GM23338 (cell line): ENCODE data around the gene CYP46A1. TPM values are rescaled to one million over a fixed set of nuclear protein-coding genes. Genes with fewer than 3 reads are reported as not detected.

Source experiments
- ATAC-seq: fragments of 200-7000 bp; cut with Tn5 transposase; 3 replicates; pipeline ENCODE4 v1.9.1; 2020
- DNase-seq: peaks from one replicate; pipeline ENCODE4 v3.0.0-alpha.2; 2015; ENCODE audit warnings: low spot score
- H2AFZ ChIP-seq: fragments of 200-600 bp; sonication (generic); 2 replicates; pipeline ENCODE4 v1.8.0; 2016; ENCODE audit warnings: antibody characterized with exemption, mild to moderate bottlenecking, moderate library complexity
- H3F3A ChIP-seq: fragments of 200-600 bp; sonication (generic); replicated peaks from 2 replicates; pipeline ENCODE4 v1.8.0; 2017; ENCODE audit warnings: antibody characterized with exemption, mixed run types, low read depth
- H3K27ac ChIP-seq: fragments of 200-600 bp; sonication (generic); 2 replicates; pipeline ENCODE4 v1.6.1; 2016; ENCODE audit warnings: low read depth
- H3K27me3 ChIP-seq: fragments of 200-600 bp; sonication (generic); 2 replicates; pipeline ENCODE4 v1.8.0; 2016; ENCODE audit warnings: mild to moderate bottlenecking, mixed run types, moderate library complexity; ENCODE audit not compliant: insufficient read depth
- H3K36me3 ChIP-seq: fragments of 200-600 bp; sonication (generic); 2 replicates; pipeline ENCODE4 v1.8.0; 2016; ENCODE audit warnings: mild to moderate bottlenecking; ENCODE audit not compliant: insufficient read depth
- H3K4me1 ChIP-seq: fragments of 200-600 bp; sonication (generic); 2 replicates; pipeline ENCODE4 v1.8.0; 2016; ENCODE audit warnings: mild to moderate bottlenecking, moderate library complexity; ENCODE audit not compliant: insufficient read depth
- H3K4me2 ChIP-seq: fragments of 200-600 bp; sonication (generic); 2 replicates; pipeline ENCODE4 v1.7.1; 2017; ENCODE audit warnings: mixed run types
- H3K4me3 ChIP-seq: fragments of 200-600 bp; sonication (generic); 2 replicates; pipeline ENCODE4 v1.6.1; 2016; ENCODE audit warnings: mixed run types
- H3K79me2 ChIP-seq: fragments of 200-600 bp; sonication (generic); replicated peaks from 2 replicates; pipeline ENCODE4 v1.8.0; 2017; ENCODE audit warnings: mild to moderate bottlenecking; ENCODE audit not compliant: insufficient read depth
- H3K9me2 ChIP-seq: fragments of 200-600 bp; sonication (generic); 2 replicates; pipeline ENCODE4 v1.8.0; 2017; ENCODE audit not compliant: insufficient read depth
- H4K20me1 ChIP-seq: fragments of 200-600 bp; sonication (generic); replicated peaks from 2 replicates; pipeline ENCODE4 v1.8.0; 2017; ENCODE audit warnings: mild to moderate bottlenecking; ENCODE audit not compliant: insufficient read depth
- H3K27ac Mint-ChIP-seq: 2 replicates; pipeline ENCODE4 v1.8.0; 2020; ENCODE audit warnings: inconsistent platforms, mild to moderate bottlenecking, moderate library complexity, mixed read lengths
- H3K27me3 Mint-ChIP-seq: 3 replicates; pipeline ENCODE4 v1.8.0; 2022; ENCODE audit warnings: low read depth, mild to moderate bottlenecking, moderate library complexity, mixed read lengths, inconsistent platforms; ENCODE audit not compliant: insufficient read depth, poor library complexity
- H3K36me3 Mint-ChIP-seq: 3 replicates; pipeline ENCODE4 v1.8.0; 2021; ENCODE audit warnings: low read depth, mild to moderate bottlenecking, inconsistent platforms, moderate library complexity, mixed read lengths
- H3K4me1 Mint-ChIP-seq: 3 replicates; pipeline ENCODE4 v1.8.0; 2020; ENCODE audit warnings: mild to moderate bottlenecking, inconsistent platforms, mixed read lengths
- H3K4me3 Mint-ChIP-seq: 3 replicates; pipeline ENCODE4 v1.8.0; 2021; ENCODE audit warnings: moderate library complexity, mild to moderate bottlenecking, inconsistent platforms, mixed read lengths
- H3K9me3 Mint-ChIP-seq: 3 replicates; pipeline ENCODE4 v1.8.0; 2020; ENCODE audit warnings: moderate library complexity, mild to moderate bottlenecking, inconsistent platforms, mixed read lengths
- CREB1 ChIP-seq: fragments of 250-450 bp; sonication (Bioruptor Pico); IDR thresholded peaks from 2 replicates; pipeline ENCODE4 v1.5.0; 2020; ENCODE audit warnings: low read depth, mild to moderate bottlenecking, moderate library complexity
- EZH2 ChIP-seq: fragments of 200-600 bp; sonication (generic); IDR thresholded peaks from one replicate; pipeline ENCODE4 v1.8.0; 2017; ENCODE audit warnings: antibody characterized with exemption, mild to moderate bottlenecking, low read depth; ENCODE audit not compliant: unreplicated experiment
- EZH2phosphoT487 ChIP-seq: fragments of 200-600 bp; sonication (generic); IDR thresholded peaks from one replicate; pipeline ENCODE4 v1.8.1; 2018; ENCODE audit warnings: antibody characterized with exemption; ENCODE audit not compliant: unreplicated experiment
- JUNB ChIP-seq: IDR thresholded peaks from one replicate; pipeline ENCODE4 v1.6.1; 2016; ENCODE audit warnings: antibody characterized with exemption; ENCODE audit not compliant: unreplicated experiment
- NANOG ChIP-seq: IDR thresholded peaks from 2 replicates; pipeline ENCODE4 v1.6.1; 2016; ENCODE audit warnings: antibody characterized with exemption, borderline replicate concordance
- POLR2AphosphoS5 ChIP-seq: IDR thresholded peaks from 2 replicates; pipeline ENCODE4 v1.6.1; 2016; ENCODE audit warnings: antibody characterized with exemption, low read depth
- STAT1 ChIP-seq: IDR thresholded peaks from one replicate; pipeline ENCODE4 v1.6.1; 2016; ENCODE audit warnings: antibody characterized with exemption; ENCODE audit not compliant: unreplicated experiment
- ZNF114 ChIP-seq: fragments of 250-450 bp; sonication (Bioruptor Pico); IDR thresholded peaks from 2 replicates; pipeline ENCODE4 v1.5.0; 2020; ENCODE audit warnings: mild to moderate bottlenecking, moderate library complexity
- ZNF331 ChIP-seq: fragments of 250-450 bp; sonication (Bioruptor Pico); IDR thresholded peaks from 2 replicates; pipeline ENCODE4 v1.5.0; 2020; ENCODE audit warnings: low read depth, mild to moderate bottlenecking, moderate library complexity
- ZNF462 ChIP-seq: fragments of 250-450 bp; sonication (Bioruptor Pico); IDR thresholded peaks from 2 replicates; pipeline ENCODE4 v1.5.0; 2020; ENCODE audit warnings: mild to moderate bottlenecking, moderate library complexity
- polyA plus RNA-seq: library from polyadenylated mRNA; unstranded; fragments of >200 nt; fragmentation: Nextera tagmentation; extraction: Ambion mirVana; gene quantifications from 2 replicates; pipeline ENCODE4 v1.2.1, GENCODE V29; 2016
- total RNA-seq: library from RNA; depleted of rRNA; stranded (reverse); fragments of >200 nt; shearing (Covaris generic); gene quantifications from 2 replicates; pipeline ENCODE4 v1.2.3, GENCODE V29; 2014
- TF ChIP-seq, protein P1 (sequence below), 2 experiments: fragments of 200-600 bp in 1 of 2; sonication (generic) in 1 of 2; conservative IDR thresholded peaks; 2 replicates each; pipeline versions ENCODE4 v1.5.1 to v1.6.1; 2016 to 2017; ENCODE audit warnings: antibody characterized with exemption in 2 of 2, low read depth in 2 of 2, mild to moderate bottlenecking in 2 of 2, moderate library complexity in 1 of 2
- TF ChIP-seq, protein P2 (sequence below): IDR thresholded peaks from 2 replicates; pipeline ENCODE4 v1.6.1; 2016; ENCODE audit warnings: antibody characterized with exemption
- TF ChIP-seq, protein P3 (sequence below): IDR thresholded peaks from one replicate; pipeline ENCODE4 v1.6.1; 2018; ENCODE audit warnings: antibody characterized with exemption; ENCODE audit not compliant: unreplicated experiment

Gene CYP46A1
- total and polyA plus RNA-seq, 2 experiments from 2014 or later = 0.59 to 0.66 TPM

- Histone ChIP-seq H3K36me3 (no peaks in the 10 kb centered on the region), H4K20me1 (no peaks in the 10 kb centered on the region), H3K4me3 (peak overlapping the region; percentile 100), H3K4me2 (peak overlapping the region; percentile 100), H3K79me2 (no peaks in the 10 kb centered on the region), H3K9me2 (no peaks in the 10 kb centered on the region), H3K27me3 (no peaks in the 10 kb centered on the region), H3F3A (no peaks in the 10 kb centered on the region), H2AFZ (peak overlapping the region; percentile 100), H3K27ac (0 out of 2 replicates have a peak overlapping the region, but pooled peaks have one; percentile 81), H3K4me1 (peaks cover 7% of the 10 kb centered on the region)
- Mint-ChIP-seq H3K9me3 (peaks cover 14% of the 10 kb centered on the region), H3K27me3 (peaks cover 14% of the 10 kb centered on the region), H3K36me3 (peaks cover 13% of the 10 kb centered on the region; the same call in 2 of the 3 replicates), H3K4me1 (peaks cover 24% of the 10 kb centered on the region), H3K27ac (0 out of 2 replicates have a peak overlapping the region, but pooled peaks have one; percentile 46), H3K4me3 (peak overlapping the region; percentile 86)
- TF ChIP-seq, protein P1, sequence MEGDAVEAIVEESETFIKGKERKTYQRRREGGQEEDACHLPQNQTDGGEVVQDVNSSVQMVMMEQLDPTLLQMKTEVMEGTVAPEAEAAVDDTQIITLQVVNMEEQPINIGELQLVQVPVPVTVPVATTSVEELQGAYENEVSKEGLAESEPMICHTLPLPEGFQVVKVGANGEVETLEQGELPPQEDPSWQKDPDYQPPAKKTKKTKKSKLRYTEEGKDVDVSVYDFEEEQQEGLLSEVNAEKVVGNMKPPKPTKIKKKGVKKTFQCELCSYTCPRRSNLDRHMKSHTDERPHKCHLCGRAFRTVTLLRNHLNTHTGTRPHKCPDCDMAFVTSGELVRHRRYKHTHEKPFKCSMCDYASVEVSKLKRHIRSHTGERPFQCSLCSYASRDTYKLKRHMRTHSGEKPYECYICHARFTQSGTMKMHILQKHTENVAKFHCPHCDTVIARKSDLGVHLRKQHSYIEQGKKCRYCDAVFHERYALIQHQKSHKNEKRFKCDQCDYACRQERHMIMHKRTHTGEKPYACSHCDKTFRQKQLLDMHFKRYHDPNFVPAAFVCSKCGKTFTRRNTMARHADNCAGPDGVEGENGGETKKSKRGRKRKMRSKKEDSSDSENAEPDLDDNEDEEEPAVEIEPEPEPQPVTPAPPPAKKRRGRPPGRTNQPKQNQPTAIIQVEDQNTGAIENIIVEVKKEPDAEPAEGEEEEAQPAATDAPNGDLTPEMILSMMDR (conservative IDR thresholded peaks at IDR 0.05; ENCODE audit: low read depth in 2 of 2) = peak; percentile 83 to 95
- TF ChIP-seq, protein P2, sequence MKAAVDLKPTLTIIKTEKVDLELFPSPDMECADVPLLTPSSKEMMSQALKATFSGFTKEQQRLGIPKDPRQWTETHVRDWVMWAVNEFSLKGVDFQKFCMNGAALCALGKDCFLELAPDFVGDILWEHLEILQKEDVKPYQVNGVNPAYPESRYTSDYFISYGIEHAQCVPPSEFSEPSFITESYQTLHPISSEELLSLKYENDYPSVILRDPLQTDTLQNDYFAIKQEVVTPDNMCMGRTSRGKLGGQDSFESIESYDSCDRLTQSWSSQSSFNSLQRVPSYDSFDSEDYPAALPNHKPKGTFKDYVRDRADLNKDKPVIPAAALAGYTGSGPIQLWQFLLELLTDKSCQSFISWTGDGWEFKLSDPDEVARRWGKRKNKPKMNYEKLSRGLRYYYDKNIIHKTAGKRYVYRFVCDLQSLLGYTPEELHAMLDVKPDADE = no peak
- TF ChIP-seq CREB1 (no peak), ZNF331 (CRISPR knock-in tag) (no peak), EZH2phosphoT487 (no peak), STAT1 (no peak), ZNF462 (no peak), JUNB (no peak), NANOG (no peak), ZNF114 (no peak), POLR2AphosphoS5 (peak; percentile 38; the same call in 1 of the 2 replicates), EZH2 (no peak)
- TF ChIP-seq, protein P3, sequence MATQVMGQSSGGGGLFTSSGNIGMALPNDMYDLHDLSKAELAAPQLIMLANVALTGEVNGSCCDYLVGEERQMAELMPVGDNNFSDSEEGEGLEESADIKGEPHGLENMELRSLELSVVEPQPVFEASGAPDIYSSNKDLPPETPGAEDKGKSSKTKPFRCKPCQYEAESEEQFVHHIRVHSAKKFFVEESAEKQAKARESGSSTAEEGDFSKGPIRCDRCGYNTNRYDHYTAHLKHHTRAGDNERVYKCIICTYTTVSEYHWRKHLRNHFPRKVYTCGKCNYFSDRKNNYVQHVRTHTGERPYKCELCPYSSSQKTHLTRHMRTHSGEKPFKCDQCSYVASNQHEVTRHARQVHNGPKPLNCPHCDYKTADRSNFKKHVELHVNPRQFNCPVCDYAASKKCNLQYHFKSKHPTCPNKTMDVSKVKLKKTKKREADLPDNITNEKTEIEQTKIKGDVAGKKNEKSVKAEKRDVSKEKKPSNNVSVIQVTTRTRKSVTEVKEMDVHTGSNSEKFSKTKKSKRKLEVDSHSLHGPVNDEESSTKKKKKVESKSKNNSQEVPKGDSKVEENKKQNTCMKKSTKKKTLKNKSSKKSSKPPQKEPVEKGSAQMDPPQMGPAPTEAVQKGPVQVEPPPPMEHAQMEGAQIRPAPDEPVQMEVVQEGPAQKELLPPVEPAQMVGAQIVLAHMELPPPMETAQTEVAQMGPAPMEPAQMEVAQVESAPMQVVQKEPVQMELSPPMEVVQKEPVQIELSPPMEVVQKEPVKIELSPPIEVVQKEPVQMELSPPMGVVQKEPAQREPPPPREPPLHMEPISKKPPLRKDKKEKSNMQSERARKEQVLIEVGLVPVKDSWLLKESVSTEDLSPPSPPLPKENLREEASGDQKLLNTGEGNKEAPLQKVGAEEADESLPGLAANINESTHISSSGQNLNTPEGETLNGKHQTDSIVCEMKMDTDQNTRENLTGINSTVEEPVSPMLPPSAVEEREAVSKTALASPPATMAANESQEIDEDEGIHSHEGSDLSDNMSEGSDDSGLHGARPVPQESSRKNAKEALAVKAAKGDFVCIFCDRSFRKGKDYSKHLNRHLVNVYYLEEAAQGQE = no peak
- ATAC-seq (peak; percentile 70), DNase-seq (peak; percentile 87)
These were observed 1.1 kb upstream of the CYP46A1 start for GRCh38 chr14:99682809-99683618.
